WTC11 (cell line): ENCODE results near the gene MAMLD1. TPM values are rescaled to one million over a fixed set of nuclear protein-coding genes. Genes with fewer than 3 reads are reported as not detected.

Experiments
- ATAC-seq: fragments of 200-7000 bp; cut with Tn5 transposase; 2 replicates; pipeline ENCODE4 v1.10.0; 2021; ENCODE audit warnings: mild to moderate bottlenecking, moderate library complexity
- CTCF ChIA-PET: fragments of 300-600 bp; sonication (Branson Sonifier 250); formaldehyde crosslinking; loops from one replicate; lab custom pipeline; 2021; ENCODE audit warnings: antibody characterized with exemption; lab: Charles Lee
- POLR2A ChIA-PET: fragments of 350-600 bp; sonication (Branson Sonifier 250); formaldehyde crosslinking; loops from one replicate; lab custom pipeline; 2021; ENCODE audit warnings: antibody characterized with exemption; lab: Charles Lee
- DNase-seq: peaks from one replicate; pipeline ENCODE4 v3.0.0; 2021; ENCODE audit warnings: low spot score
- H3K27ac Mint-ChIP-seq: 2 replicates; pipeline ENCODE4 v1.8.0; 2021; ENCODE audit warnings: mixed read lengths
- H3K27me3 Mint-ChIP-seq: 2 replicates; pipeline ENCODE4 v1.8.0; 2021; ENCODE audit warnings: low read depth, mild to moderate bottlenecking, moderate library complexity, mixed read lengths
- H3K36me3 Mint-ChIP-seq: 2 replicates; pipeline ENCODE4 v1.8.0; 2021; ENCODE audit warnings: mixed read lengths
- H3K4me1 Mint-ChIP-seq: 2 replicates; pipeline ENCODE4 v1.8.0; 2022; ENCODE audit warnings: mixed read lengths
- H3K4me3 Mint-ChIP-seq: 2 replicates; pipeline ENCODE4 v1.8.0; 2021; ENCODE audit warnings: mild to moderate bottlenecking, moderate library complexity, mixed read lengths
- H3K9me3 Mint-ChIP-seq: 2 replicates; pipeline ENCODE4 v1.8.0; 2021; ENCODE audit warnings: mixed read lengths
- ATF1 ChIP-seq: sonication (generic); formaldehyde crosslinking; IDR thresholded peaks from 2 replicates; pipeline ENCODE4 v1.8.1; 2023; ENCODE audit warnings: mild to moderate bottlenecking, moderate library complexity, missing genetic modification reagents
- CREM ChIP-seq: sonication (generic); formaldehyde crosslinking; IDR thresholded peaks from 2 replicates; pipeline ENCODE4 v1.8.1; 2022; ENCODE audit warnings: mild to moderate bottlenecking, missing genetic modification reagents, moderate library complexity
- FOXK1 ChIP-seq: sonication (generic); formaldehyde crosslinking; IDR thresholded peaks from 2 replicates; pipeline ENCODE4 v1.8.0; 2022; ENCODE audit warnings: mild to moderate bottlenecking, moderate library complexity, missing genetic modification reagents
- GABPB1 ChIP-seq: sonication (generic); formaldehyde crosslinking; IDR thresholded peaks from 2 replicates; pipeline ENCODE4 v1.8.1; 2023; ENCODE audit warnings: mild to moderate bottlenecking, missing genetic modification reagents
- GTF2I ChIP-seq: fragments of 250-450 bp; sonication (Bioruptor Pico); conservative IDR thresholded peaks from 2 replicates; pipeline ENCODE4 v1.4.0; 2021; ENCODE audit warnings: mild to moderate bottlenecking
- IRF1 ChIP-seq: sonication (generic); formaldehyde crosslinking; IDR thresholded peaks from 2 replicates; pipeline ENCODE4 v1.8.0; 2023; ENCODE audit warnings: missing genetic modification reagents
- KAT7 ChIP-seq: sonication (generic); formaldehyde crosslinking; IDR thresholded peaks from 2 replicates; pipeline ENCODE4 v1.8.1; 2023; ENCODE audit warnings: missing genetic modification reagents, mild to moderate bottlenecking, borderline replicate concordance
- NFATC4 ChIP-seq: fragments of 250-450 bp; sonication (Bioruptor Pico); IDR thresholded peaks from 2 replicates; pipeline ENCODE4 v1.9.0; 2021; ENCODE audit warnings: mild to moderate bottlenecking
- NR3C1 ChIP-seq: sonication (generic); formaldehyde crosslinking; conservative IDR thresholded peaks from 2 replicates; pipeline ENCODE4 v1.8.1; 2023; ENCODE audit warnings: low read depth, mild to moderate bottlenecking, missing genetic modification reagents
- OVOL2 ChIP-seq: fragments of 250-450 bp; sonication (Bioruptor Pico); IDR thresholded peaks from 2 replicates; pipeline ENCODE4 v1.9.0; 2021; ENCODE audit warnings: mild to moderate bottlenecking, borderline replicate concordance
- RELA ChIP-seq: sonication (generic); formaldehyde crosslinking; IDR thresholded peaks from 2 replicates; pipeline ENCODE4 v1.8.1; 2022; ENCODE audit warnings: missing genetic modification reagents, mild to moderate bottlenecking, borderline replicate concordance
- SOX15 ChIP-seq: fragments of 250-450 bp; sonication (Bioruptor Pico); IDR thresholded peaks from 2 replicates; pipeline ENCODE4 v1.9.0; 2021; ENCODE audit warnings: mild to moderate bottlenecking
- TCF7 ChIP-seq: sonication (generic); formaldehyde crosslinking; IDR thresholded peaks from 2 replicates; pipeline ENCODE4 v1.8.0; 2022; ENCODE audit warnings: mild to moderate bottlenecking, low read depth, missing genetic modification reagents, moderate library complexity
- TEAD1 ChIP-seq: sonication (generic); formaldehyde crosslinking; IDR thresholded peaks from 2 replicates; pipeline ENCODE4 v1.8.0; 2022; ENCODE audit warnings: mild to moderate bottlenecking, missing genetic modification reagents
- ZBTB21 ChIP-seq: sonication (generic); formaldehyde crosslinking; IDR thresholded peaks from 2 replicates; pipeline ENCODE4 v1.8.1; 2023; ENCODE audit warnings: mild to moderate bottlenecking, missing genetic modification reagents, borderline replicate concordance
- ZNF138 ChIP-seq: sonication (generic); formaldehyde crosslinking; conservative IDR thresholded peaks from 2 replicates; pipeline ENCODE4 v1.8.1; 2022; ENCODE audit warnings: mild to moderate bottlenecking, moderate library complexity, missing genetic modification reagents
- ZNF423 ChIP-seq: fragments of 250-450 bp; sonication (Bioruptor Pico); IDR thresholded peaks from 2 replicates; pipeline ENCODE4 v2.1.2; 2022; ENCODE audit warnings: mild to moderate bottlenecking, moderate library complexity
- ZNF425 ChIP-seq: fragments of 250-450 bp; sonication (Bioruptor Pico); conservative IDR thresholded peaks from 2 replicates; pipeline ENCODE4 v1.9.0; 2021; ENCODE audit warnings: mild to moderate bottlenecking
- ZNF671 ChIP-seq: fragments of 250-450 bp; sonication (Bioruptor Pico); IDR thresholded peaks from 2 replicates; pipeline ENCODE4 v1.8.0; 2021; ENCODE audit warnings: mild to moderate bottlenecking
- total RNA-seq: library from RNA; stranded (reverse); gene quantifications from 3 replicates; pipeline ENCODE4 v1.2.3, GENCODE V29; 2021
- TF ChIP-seq, protein P1 (sequence below): sonication (generic); formaldehyde crosslinking; IDR thresholded peaks from 2 replicates; pipeline ENCODE4 v1.8.0; 2022; ENCODE audit warnings: mild to moderate bottlenecking, missing genetic modification reagents
- TF ChIP-seq, protein P2 (sequence below): sonication (generic); formaldehyde crosslinking; IDR thresholded peaks from 2 replicates; pipeline ENCODE4 v1.8.1; 2022; ENCODE audit warnings: mild to moderate bottlenecking, missing genetic modification reagents, moderate library complexity, borderline replicate concordance
- TF ChIP-seq, protein P3 (sequence below): sonication (generic); formaldehyde crosslinking; IDR thresholded peaks from 2 replicates; pipeline ENCODE4 v1.8.1; 2023; ENCODE audit warnings: mild to moderate bottlenecking, moderate library complexity, missing genetic modification reagents
- TF ChIP-seq, protein P4 (sequence below): sonication (generic); formaldehyde crosslinking; IDR thresholded peaks from 2 replicates; pipeline ENCODE4 v1.8.0; 2022; ENCODE audit warnings: missing genetic modification reagents

MAMLD1 gene
- total RNA-seq, 1 experiment from 2014 or later = 0.35 TPM

DNA sequence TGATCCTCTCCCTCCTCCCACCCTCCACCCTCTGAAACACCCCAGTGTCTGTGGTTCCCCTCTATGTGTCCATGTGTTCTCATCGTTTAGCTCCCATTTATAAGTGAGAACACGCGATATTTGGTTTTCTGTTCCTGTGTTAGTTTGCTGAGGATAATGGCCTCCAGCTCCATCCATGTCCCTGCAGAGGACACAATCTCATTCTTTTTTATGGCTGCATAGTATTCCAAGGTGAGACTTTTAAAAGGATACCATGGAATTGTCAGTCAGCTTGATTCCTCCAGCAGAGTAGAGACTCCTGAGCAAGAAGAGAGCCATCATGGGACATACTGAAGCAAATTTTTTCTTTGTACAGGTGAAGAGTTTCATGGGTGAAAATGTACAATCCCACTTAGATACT is 166.5 kb downstream of the MAMLD1 start:
- ChIA-PET CTCF (no interaction called here), POLR2A (no interaction called here)
- no peak overlapping the region for H3K27ac Mint-ChIP-seq
- no peaks in the 10 kb centered on the region for H3K36me3 Mint-ChIP-seq
- H3K27me3 Mint-ChIP-seq = no peaks in the 10 kb centered on the region
- H3K4me1 Mint-ChIP-seq = no peaks in the 10 kb centered on the region
- peaks cover 15% of the 10 kb centered on the region for H3K9me3 Mint-ChIP-seq
- DNase-seq = no peak
- no peak overlapping the region for H3K4me3 Mint-ChIP-seq
- ATAC-seq = no peak
- TF ChIP-seq GABPB1 (CRISPR knock-in tag) (no peak), ZNF138 (CRISPR knock-in tag) (no peak), KAT7 (CRISPR knock-in tag) (no peak), ZNF423 (CRISPR knock-in tag) (no peak)
- TF ChIP-seq, protein P1, sequence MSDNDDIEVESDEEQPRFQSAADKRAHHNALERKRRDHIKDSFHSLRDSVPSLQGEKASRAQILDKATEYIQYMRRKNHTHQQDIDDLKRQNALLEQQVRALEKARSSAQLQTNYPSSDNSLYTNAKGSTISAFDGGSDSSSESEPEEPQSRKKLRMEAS = no peak

- Mint-ChIP-seq H3K27ac (no peak overlapping the region), H3K4me3 (no peak overlapping the region), H3K36me3 (no peaks in the 10 kb centered on the region), H3K9me3 (peaks cover 15% of the 10 kb centered on the region), H3K4me1 (no peaks in the 10 kb centered on the region), H3K27me3 (no peaks in the 10 kb centered on the region)
- DNase-seq (no peak), ATAC-seq (no peak)
- CTCF ChIA-PET = no interaction called here
- TF ChIP-seq ATF1 = no peak
- no peak for TF ChIP-seq IRF1 (CRISPR knock-in tag)
- TF ChIP-seq ZBTB21 = no peak
- TF ChIP-seq SOX15 (CRISPR knock-in tag) = no peak
- TF ChIP-seq CREM (CRISPR knock-in tag) = no peak
- TF ChIP-seq ZNF425 (CRISPR knock-in tag) = no peak
- no peak for TF ChIP-seq KAT7 (CRISPR knock-in tag)
- no peak for TF ChIP-seq NFATC4 (CRISPR knock-in tag)
- no peak for TF ChIP-seq NR3C1
- TF ChIP-seq, protein P2, sequence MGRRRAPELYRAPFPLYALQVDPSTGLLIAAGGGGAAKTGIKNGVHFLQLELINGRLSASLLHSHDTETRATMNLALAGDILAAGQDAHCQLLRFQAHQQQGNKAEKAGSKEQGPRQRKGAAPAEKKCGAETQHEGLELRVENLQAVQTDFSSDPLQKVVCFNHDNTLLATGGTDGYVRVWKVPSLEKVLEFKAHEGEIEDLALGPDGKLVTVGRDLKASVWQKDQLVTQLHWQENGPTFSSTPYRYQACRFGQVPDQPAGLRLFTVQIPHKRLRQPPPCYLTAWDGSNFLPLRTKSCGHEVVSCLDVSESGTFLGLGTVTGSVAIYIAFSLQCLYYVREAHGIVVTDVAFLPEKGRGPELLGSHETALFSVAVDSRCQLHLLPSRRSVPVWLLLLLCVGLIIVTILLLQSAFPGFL (CRISPR knock-in tag) = no peak
- no peak for TF ChIP-seq TEAD1
- TF ChIP-seq FOXK1 (CRISPR knock-in tag) = no peak
- TF ChIP-seq GTF2I = no peak
- TF ChIP-seq TCF7 (CRISPR knock-in tag) = no peak
- TF ChIP-seq, protein P3, sequence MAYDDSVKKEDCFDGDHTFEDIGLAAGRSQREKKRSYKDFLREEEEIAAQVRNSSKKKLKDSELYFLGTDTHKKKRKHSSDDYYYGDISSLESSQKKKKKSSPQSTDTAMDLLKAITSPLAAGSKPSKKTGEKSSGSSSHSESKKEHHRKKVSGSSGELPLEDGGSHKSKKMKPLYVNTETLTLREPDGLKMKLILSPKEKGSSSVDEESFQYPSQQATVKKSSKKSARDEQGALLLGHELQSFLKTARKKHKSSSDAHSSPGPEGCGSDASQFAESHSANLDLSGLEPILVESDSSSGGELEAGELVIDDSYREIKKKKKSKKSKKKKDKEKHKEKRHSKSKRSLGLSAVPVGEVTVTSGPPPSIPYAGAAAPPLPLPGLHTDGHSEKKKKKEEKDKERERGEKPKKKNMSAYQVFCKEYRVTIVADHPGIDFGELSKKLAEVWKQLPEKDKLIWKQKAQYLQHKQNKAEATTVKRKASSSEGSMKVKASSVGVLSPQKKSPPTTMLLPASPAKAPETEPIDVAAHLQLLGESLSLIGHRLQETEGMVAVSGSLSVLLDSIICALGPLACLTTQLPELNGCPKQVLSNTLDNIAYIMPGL (CRISPR knock-in tag) = no peak
- TF ChIP-seq, protein P4, sequence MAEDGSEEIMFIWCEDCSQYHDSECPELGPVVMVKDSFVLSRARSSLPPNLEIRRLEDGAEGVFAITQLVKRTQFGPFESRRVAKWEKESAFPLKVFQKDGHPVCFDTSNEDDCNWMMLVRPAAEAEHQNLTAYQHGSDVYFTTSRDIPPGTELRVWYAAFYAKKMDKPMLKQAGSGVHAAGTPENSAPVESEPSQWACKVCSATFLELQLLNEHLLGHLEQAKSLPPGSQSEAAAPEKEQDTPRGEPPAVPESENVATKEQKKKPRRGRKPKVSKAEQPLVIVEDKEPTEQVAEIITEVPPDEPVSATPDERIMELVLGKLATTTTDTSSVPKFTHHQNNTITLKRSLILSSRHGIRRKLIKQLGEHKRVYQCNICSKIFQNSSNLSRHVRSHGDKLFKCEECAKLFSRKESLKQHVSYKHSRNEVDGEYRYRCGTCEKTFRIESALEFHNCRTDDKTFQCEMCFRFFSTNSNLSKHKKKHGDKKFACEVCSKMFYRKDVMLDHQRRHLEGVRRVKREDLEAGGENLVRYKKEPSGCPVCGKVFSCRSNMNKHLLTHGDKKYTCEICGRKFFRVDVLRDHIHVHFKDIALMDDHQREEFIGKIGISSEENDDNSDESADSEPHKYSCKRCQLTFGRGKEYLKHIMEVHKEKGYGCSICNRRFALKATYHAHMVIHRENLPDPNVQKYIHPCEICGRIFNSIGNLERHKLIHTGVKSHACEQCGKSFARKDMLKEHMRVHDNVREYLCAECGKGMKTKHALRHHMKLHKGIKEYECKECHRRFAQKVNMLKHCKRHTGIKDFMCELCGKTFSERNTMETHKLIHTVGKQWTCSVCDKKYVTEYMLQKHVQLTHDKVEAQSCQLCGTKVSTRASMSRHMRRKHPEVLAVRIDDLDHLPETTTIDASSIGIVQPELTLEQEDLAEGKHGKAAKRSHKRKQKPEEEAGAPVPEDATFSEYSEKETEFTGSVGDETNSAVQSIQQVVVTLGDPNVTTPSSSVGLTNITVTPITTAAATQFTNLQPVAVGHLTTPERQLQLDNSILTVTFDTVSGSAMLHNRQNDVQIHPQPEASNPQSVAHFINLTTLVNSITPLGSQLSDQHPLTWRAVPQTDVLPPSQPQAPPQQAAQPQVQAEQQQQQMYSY = no peak
- TF ChIP-seq ZNF671 = no peak
- TF ChIP-seq RELA (CRISPR knock-in tag) = no peak
- no peak for TF ChIP-seq OVOL2 (CRISPR knock-in tag)
- POLR2A ChIA-PET = interaction anchor here (0.6 kb wide), 1 partner anchor 863 kb away, joined by 3 read pairs; no protein-coding TSS in a partner anchor
Observed at GRCh38 chrX:150530821-150531220, 167.7 kb downstream of the MAMLD1 start.
